GM12878 (cell line): Measurements from ENCODE around the gene NTM.

Source experiments
- ASH2L ChIP-seq: fragments of 300-600, 200-600 bp; sonication (generic); IDR thresholded peaks from 2 replicates; pipeline ENCODE4 v1.6.1; 2017; ENCODE audit warnings: low read depth, mild to moderate bottlenecking, borderline replicate concordance
- CHD4 ChIP-seq: fragments of 200-600 bp; sonication (generic); IDR thresholded peaks from 2 replicates; pipeline ENCODE4 v1.6.1; 2016; ENCODE audit warnings: mild to moderate bottlenecking
- CREB1 ChIP-seq: IDR thresholded peaks from 2 replicates; pipeline ENCODE4 v1.6.1; 2012; ENCODE audit warnings: low read depth, mild to moderate bottlenecking, inconsistent platforms
- CREM ChIP-seq: IDR thresholded peaks from 2 replicates; pipeline ENCODE4 v1.6.1; 2014; ENCODE audit warnings: antibody characterized with exemption, low read depth
- EP300 ChIP-seq, 2 experiments: fragments of 150-350 bp in 1 of 2; IDR thresholded peaks; 2 replicates each; pipeline ENCODE4 v1.6.1; 2011 to 2012; ENCODE audit warnings: low read depth in 2 of 2, low read length in 2 of 2, borderline replicate concordance in 1 of 2, improper control_type of control experiment in 1 of 2, inconsistent platforms in 1 of 2; ENCODE audit not compliant: control insufficient read depth in 1 of 2
- FOXK2 ChIP-seq: fragments of 450-650 bp; IDR thresholded peaks from 2 replicates; pipeline ENCODE4 v1.6.1; 2017; ENCODE audit warnings: mild to moderate bottlenecking, moderate library complexity
- JUNB ChIP-seq: IDR thresholded peaks from 2 replicates; pipeline ENCODE4 v1.6.1; 2016; ENCODE audit warnings: antibody characterized with exemption, mild to moderate bottlenecking
- SREBF2 ChIP-seq: IDR thresholded peaks from 2 replicates; pipeline ENCODE4 v1.6.1; 2012; ENCODE audit warnings: mild to moderate bottlenecking, low read length
- SUZ12 ChIP-seq: fragments of 200-600 bp; sonication (generic); IDR thresholded peaks from one replicate; pipeline ENCODE4 v1.6.1; 2018; ENCODE audit warnings: antibody characterized with exemption, mild to moderate bottlenecking; ENCODE audit not compliant: unreplicated experiment
- TBL1XR1 ChIP-seq: IDR thresholded peaks from 2 replicates; pipeline ENCODE4 v1.6.1; 2012; ENCODE audit warnings: low read depth, low read length, improper control_type of control experiment
- TF ChIP-seq, protein P1 (sequence below), 3 experiments: IDR thresholded peaks in 2 of 3; conservative IDR thresholded peaks in 1 of 3; 2 replicates each; pipeline ENCODE4 v1.5.1; 2011; ENCODE audit warnings: low read depth in 3 of 3, low read length in 3 of 3, mild to moderate bottlenecking in 3 of 3, control low read depth in 2 of 3, moderate library complexity in 2 of 3, inconsistent platforms in 1 of 3, mixed read lengths in 1 of 3; ENCODE audit not compliant: control insufficient read depth in 2 of 3, insufficient read depth in 1 of 3; ENCODE audit errors: extremely low read depth in 1 of 3
- TF ChIP-seq, protein P2 (sequence below): fragments of 450-650 bp; IDR thresholded peaks from 2 replicates; pipeline ENCODE4 v1.6.1; 2017; ENCODE audit warnings: mild to moderate bottlenecking, moderate library complexity
- TF ChIP-seq, protein P3 (sequence below): fragments of 450-650 bp; IDR thresholded peaks from 2 replicates; pipeline ENCODE4 v1.6.1; 2014; ENCODE audit warnings: mild to moderate bottlenecking
- TF ChIP-seq, protein P4 (sequence below): IDR thresholded peaks from 2 replicates; pipeline ENCODE4 v1.6.1; 2011; ENCODE audit warnings: low read depth, low read length, improper control_type of control experiment, borderline replicate concordance

DNA sequence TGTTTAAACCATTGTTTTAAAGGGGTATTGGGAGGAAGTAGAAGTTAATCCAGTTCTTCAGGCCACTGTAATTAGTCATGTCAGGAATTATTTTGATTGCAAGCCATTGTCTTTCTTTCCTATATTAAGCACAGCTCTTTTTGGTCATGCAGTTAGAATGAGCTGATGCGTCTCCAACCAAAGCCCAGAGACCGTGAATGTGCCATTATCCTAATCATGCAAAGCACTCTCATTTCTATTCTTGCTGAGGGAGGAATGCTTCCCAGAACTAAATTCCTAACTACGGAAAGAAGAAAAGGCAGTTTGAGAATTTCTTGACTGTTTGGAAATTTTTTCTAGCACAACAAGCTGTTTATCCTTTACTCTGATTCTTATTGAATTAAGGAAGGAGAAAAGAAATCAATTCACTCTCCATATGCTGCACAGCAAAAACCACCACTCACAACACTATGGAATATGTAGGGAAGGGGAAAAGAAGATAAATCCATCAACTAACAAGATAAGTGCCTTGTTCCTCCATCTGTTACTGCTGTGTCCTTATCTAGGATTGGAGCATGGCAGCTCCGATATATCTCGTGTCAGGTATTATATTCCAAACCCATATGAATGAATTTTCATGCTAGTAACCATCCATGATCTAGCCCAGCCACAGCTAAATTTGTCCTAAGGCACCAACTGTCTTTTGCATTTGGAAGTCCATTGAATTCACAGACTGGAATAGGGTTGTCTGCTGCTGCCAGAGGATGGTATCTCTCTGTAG lies 70.8 kb downstream of the NTM start:
- TF ChIP-seq ASH2L (no peak), SUZ12 (no peak), CREM (no peak), CREB1 (no peak), SREBF2 (no peak), JUNB (no peak), FOXK2 (no peak), TBL1XR1 (no peak), EP300 (IDR thresholded peaks at IDR 0.05; ENCODE audit: borderline replicate concordance in 1 of 2, control insufficient read depth in 1 of 2, low read depth in 2 of 2, low read length in 2 of 2) (no peak), CHD4 (no peak)
- TF ChIP-seq, protein P1, sequence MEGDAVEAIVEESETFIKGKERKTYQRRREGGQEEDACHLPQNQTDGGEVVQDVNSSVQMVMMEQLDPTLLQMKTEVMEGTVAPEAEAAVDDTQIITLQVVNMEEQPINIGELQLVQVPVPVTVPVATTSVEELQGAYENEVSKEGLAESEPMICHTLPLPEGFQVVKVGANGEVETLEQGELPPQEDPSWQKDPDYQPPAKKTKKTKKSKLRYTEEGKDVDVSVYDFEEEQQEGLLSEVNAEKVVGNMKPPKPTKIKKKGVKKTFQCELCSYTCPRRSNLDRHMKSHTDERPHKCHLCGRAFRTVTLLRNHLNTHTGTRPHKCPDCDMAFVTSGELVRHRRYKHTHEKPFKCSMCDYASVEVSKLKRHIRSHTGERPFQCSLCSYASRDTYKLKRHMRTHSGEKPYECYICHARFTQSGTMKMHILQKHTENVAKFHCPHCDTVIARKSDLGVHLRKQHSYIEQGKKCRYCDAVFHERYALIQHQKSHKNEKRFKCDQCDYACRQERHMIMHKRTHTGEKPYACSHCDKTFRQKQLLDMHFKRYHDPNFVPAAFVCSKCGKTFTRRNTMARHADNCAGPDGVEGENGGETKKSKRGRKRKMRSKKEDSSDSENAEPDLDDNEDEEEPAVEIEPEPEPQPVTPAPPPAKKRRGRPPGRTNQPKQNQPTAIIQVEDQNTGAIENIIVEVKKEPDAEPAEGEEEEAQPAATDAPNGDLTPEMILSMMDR (IDR thresholded peaks at IDR 0.05 in 2 of 3, conservative IDR thresholded peaks at IDR 0.05 in 1 of 3; ENCODE audit: control insufficient read depth in 2 of 3, extremely low read depth in 1 of 3, insufficient read depth in 1 of 3, low read depth in 3 of 3, low read length in 3 of 3), result no peak
- TF ChIP-seq, protein P2, sequence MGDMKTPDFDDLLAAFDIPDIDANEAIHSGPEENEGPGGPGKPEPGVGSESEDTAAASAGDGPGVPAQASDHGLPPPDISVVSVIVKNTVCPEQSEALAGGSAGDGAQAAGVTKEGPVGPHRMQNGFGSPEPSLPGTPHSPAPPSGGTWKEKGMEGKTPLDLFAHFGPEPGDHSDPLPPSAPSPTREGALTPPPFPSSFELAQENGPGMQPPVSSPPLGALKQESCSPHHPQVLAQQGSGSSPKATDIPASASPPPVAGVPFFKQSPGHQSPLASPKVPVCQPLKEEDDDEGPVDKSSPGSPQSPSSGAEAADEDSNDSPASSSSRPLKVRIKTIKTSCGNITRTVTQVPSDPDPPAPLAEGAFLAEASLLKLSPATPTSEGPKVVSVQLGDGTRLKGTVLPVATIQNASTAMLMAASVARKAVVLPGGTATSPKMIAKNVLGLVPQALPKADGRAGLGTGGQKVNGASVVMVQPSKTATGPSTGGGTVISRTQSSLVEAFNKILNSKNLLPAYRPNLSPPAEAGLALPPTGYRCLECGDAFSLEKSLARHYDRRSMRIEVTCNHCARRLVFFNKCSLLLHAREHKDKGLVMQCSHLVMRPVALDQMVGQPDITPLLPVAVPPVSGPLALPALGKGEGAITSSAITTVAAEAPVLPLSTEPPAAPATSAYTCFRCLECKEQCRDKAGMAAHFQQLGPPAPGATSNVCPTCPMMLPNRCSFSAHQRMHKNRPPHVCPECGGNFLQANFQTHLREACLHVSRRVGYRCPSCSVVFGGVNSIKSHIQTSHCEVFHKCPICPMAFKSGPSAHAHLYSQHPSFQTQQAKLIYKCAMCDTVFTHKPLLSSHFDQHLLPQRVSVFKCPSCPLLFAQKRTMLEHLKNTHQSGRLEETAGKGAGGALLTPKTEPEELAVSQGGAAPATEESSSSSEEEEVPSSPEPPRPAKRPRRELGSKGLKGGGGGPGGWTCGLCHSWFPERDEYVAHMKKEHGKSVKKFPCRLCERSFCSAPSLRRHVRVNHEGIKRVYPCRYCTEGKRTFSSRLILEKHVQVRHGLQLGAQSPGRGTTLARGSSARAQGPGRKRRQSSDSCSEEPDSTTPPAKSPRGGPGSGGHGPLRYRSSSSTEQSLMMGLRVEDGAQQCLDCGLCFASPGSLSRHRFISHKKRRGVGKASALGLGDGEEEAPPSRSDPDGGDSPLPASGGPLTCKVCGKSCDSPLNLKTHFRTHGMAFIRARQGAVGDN, result no peak
- TF ChIP-seq, protein P3, sequence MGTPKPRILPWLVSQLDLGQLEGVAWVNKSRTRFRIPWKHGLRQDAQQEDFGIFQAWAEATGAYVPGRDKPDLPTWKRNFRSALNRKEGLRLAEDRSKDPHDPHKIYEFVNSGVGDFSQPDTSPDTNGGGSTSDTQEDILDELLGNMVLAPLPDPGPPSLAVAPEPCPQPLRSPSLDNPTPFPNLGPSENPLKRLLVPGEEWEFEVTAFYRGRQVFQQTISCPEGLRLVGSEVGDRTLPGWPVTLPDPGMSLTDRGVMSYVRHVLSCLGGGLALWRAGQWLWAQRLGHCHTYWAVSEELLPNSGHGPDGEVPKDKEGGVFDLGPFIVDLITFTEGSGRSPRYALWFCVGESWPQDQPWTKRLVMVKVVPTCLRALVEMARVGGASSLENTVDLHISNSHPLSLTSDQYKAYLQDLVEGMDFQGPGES, result no peak
- TF ChIP-seq, protein P4, sequence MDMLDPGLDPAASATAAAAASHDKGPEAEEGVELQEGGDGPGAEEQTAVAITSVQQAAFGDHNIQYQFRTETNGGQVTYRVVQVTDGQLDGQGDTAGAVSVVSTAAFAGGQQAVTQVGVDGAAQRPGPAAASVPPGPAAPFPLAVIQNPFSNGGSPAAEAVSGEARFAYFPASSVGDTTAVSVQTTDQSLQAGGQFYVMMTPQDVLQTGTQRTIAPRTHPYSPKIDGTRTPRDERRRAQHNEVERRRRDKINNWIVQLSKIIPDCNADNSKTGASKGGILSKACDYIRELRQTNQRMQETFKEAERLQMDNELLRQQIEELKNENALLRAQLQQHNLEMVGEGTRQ, result no peak
